ENCODE results near the gene HOTAIR.

DNA sequence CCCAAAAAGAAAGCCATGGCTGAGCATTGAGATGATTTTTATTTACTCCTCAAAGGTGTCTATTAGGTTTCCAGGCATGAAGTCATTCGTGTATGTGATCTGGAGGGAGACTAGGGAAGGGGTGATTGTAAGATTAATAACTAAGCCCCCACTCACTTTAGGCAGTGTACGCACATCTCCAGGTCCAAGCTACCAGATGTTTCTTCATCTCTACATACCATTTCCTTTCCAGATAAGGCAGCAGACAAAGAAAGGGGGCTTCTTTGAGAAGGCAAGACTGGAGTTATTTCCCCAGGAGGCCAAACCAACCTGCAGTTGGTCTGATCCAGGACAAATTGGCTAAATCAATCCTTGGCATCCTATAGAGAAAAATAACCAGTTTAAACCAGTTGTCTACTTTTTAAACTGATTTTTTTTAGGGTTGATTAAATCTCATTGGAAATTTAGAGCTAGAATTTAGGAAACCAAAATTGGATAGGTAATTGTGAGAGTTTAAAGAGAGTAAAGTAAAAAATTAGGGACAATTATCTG is 32.2 kb downstream of the HOTAIR start:
- TF ChIP-seq ZSCAN20 (CRISPR knock-in tag; IDR thresholded peaks at IDR 0.05), result no peak
- TF ChIP-seq CTCF (IDR thresholded peaks at IDR 0.05), result no peak
- TF ChIP-seq POLR2A (IDR thresholded peaks at IDR 0.05; ENCODE audit: low read length), result no peak
- no peak for TF ChIP-seq BHLHE40 (IDR thresholded peaks at IDR 0.05; ENCODE audit: low read depth, low read length)
- TF ChIP-seq RNF2 (IDR thresholded peaks at IDR 0.05; ENCODE audit: borderline replicate concordance, low read depth), result no peak
- no peak for TF ChIP-seq EHF (CRISPR knock-in tag; IDR thresholded peaks at IDR 0.05)

All from A549 (cell line).